Placental pericyte (primary cell): Measurements from ENCODE around the gene REL. TPM values are rescaled to one million over a fixed set of nuclear protein-coding genes. Genes with fewer than 3 reads are reported as not detected.

Source experiments
- small RNA-seq: library from RNA; depleted of rRNA; stranded (forward); fragments of <200 nt; gene quantifications from one replicate; pipeline ENCODE3, GENCODE V24; 2012; ENCODE audit warnings: low replicate concordance
- total RNA-seq: library from RNA; depleted of rRNA; stranded (reverse); fragments of >200 nt; gene quantifications from 2 replicates; pipeline ENCODE4 v1.2.3, GENCODE V29; 2012

Gene REL
- total RNA-seq, result 3.3 and 5.3 TPM in 2 replicates

DNA sequence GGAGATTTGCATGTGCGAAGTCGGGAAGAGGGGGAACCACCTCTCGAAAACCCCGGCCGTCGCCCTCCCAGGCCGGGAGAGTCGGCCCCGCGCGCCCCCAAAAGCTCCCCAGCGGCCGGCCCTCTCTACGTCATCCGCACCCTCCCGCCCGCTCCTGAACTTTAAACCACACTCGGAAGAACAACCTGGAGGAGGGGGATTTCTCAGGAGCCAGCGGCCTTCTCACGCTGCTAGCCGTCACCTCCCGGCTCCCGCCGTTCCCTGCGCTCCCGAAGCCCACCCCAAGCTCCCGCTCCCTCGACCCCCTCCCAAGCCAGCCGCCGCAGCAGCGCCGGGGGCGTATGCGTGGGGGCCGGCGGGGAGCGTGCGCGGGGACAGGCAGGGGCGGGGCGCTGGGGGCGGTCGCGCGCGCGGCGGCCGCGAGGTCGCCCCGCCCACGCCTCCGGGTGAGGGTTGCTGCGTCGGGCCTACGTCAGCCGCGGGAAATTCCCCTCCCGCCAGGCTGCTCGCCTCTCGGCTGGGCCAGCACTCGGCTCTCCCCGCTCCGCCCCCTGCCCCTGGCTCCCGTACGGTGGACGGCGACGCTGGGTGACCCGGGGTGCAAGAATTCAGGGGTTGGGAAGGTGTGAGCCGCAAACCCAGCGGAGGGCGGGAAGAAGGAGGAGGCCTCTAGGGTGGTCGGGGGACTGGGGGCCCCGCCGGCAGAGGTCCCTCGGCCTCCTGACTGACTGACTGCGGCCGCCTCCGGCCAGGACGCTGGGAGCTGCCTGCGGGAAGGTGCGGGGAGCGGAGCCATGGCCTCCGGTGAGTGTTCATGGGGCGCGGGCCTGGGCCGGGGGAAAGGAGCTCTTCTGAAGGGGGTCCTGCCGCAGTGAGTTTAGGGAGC, at the start of gene REL:
Gene REL (plus strand): TSS at position 528 of the 886 bp plus-strand sequence. CDS start 267 bp downstream, at position 795.

Small RNAs within 50 kb of the gene (small RNA-seq; reads per million reads assigned to genes)
- not detected for gene RN7SL632P
- not detected for gene RNU4-51P

Other genes starting within 250 kb of the REL start
- gene PAPOLG, start 125.3 kb upstream of the REL start, total RNA-seq, result 8.3 and 16.0 TPM in 2 replicates
- gene PEX13, start 136.1 kb downstream of the REL start, total RNA-seq, result 23.6 and 42.4 TPM in 2 replicates
- 5.5 and 6.7 TPM in 2 replicates for gene PUS10, start 136.7 kb downstream of the REL start, total RNA-seq
- 7.9 and 17.0 TPM in 2 replicates for gene SANBR, start 184.3 kb downstream of the REL start, total RNA-seq